Omental fat pad (tissue), 4 donors: ENCODE measurements around the gene ZBTB17. TPM values are rescaled to one million over a fixed set of nuclear protein-coding genes. Genes with fewer than 3 reads are reported as not detected.

ENCODE experiments used
- ATAC-seq: fragments of 150-250 bp; one replicate; pipeline ENCODE4 v1.9.1; 2016; ENCODE audit warnings: mild to moderate bottlenecking, moderate library complexity; ENCODE audit not compliant: low FRiP score
- DNase-seq: peaks from one replicate; pipeline ENCODE4 v3.0.0-alpha.2; 2019; ENCODE audit warnings: low spot score
- CTCF ChIP-seq, 3 donors: fragments of 450-650 bp; IDR thresholded peaks; one replicate each; pipeline ENCODE4 v1.5.1; 2016 to 2017; ENCODE audit warnings: antibody characterized with exemption in 3 of 3, mild to moderate bottlenecking in 3 of 3, moderate library complexity in 2 of 3
- total RNA-seq, 4 donors: library from RNA; depleted of rRNA; stranded (reverse); fragments of >200 nt; gene quantifications; one replicate each; pipeline ENCODE4 v1.1.0, GENCODE V29; 2016

ZBTB17 gene
- total RNA-seq, 4 donors from 2014 or later = 20.7 to 53.6 (median 27.8) TPM

GRCh38 chr1:15936025-15936424 is 39.9 kb downstream of the ZBTB17 start:
- DNase-seq (no peak), ATAC-seq (no peak)
- TF ChIP-seq CTCF (IDR thresholded peaks at IDR 0.05) = no peak

- TF ChIP-seq CTCF (IDR thresholded peaks at IDR 0.05) = no peak
- DNase-seq (no peak), ATAC-seq (no peak)
Measured at GRCh38 chr1:15935056-15935950, 40.6 kb downstream of the ZBTB17 start.

GRCh38 chr1:15934211-15935055 is 41.5 kb downstream of the ZBTB17 start:
- ATAC-seq = no peak
- no peak for TF ChIP-seq CTCF (IDR thresholded peaks at IDR 0.05)
- DNase-seq = no peak

GRCh38 chr1:15933684-15934083 is 42.2 kb downstream of the ZBTB17 start:
- no peak for TF ChIP-seq CTCF (IDR thresholded peaks at IDR 0.05)

GRCh38 chr1:15932612-15933011 is 43.3 kb downstream of the ZBTB17 start:
- TF ChIP-seq CTCF (IDR thresholded peaks at IDR 0.05) = no peak
- DNase-seq = no peak
- no peak for ATAC-seq

More at GRCh38 chr1:15933684-15934083, 42.2 kb downstream of the ZBTB17 start:
- ATAC-seq (no peak), DNase-seq (no peak)

- TF ChIP-seq CTCF (IDR thresholded peaks at IDR 0.05) = no peak
- DNase-seq = no peak
- no peak for ATAC-seq
Measured at GRCh38 chr1:15931884-15932283, 44.0 kb downstream of the ZBTB17 start.
